HepG2 (cell line): Measurements from ENCODE around the gene SLC25A46. TPM values are rescaled to one million over a fixed set of nuclear protein-coding genes. Genes with fewer than 3 reads are reported as not detected.

ENCODE experiments used
- ATAC-seq: fragments of 200-7000 bp; cut with Tn5 transposase; 3 replicates; pipeline ENCODE4 v1.9.1; 2020; ENCODE audit warnings: mild to moderate bottlenecking, moderate library complexity
- BruUV-seq: library from RNA; stranded (reverse); fragments of 400-500 nt; replicated peaks from 2 replicates; lab custom pipeline; 2021; lab: Mats Ljungman, UMichigan
- CTCF ChIA-PET: fragments of 300-600 bp; formaldehyde crosslinking; extraction: SDS; loops from one replicate; lab custom pipeline; 2021; ENCODE audit warnings: low total read pairs, inconsistent platforms, low intra/inter-chr PET ratio; lab: Yijun Ruan, JAX
- POLR2A ChIA-PET: fragments of 350-600 bp; sonication (Branson Sonifier 250); formaldehyde crosslinking; loops from one replicate; lab custom pipeline; 2020; ENCODE audit warnings: antibody characterized with exemption, inconsistent platforms; lab: Yijun Ruan, JAX
- DNase-seq: peaks from one replicate; pipeline ENCODE4 v3.0.0-alpha.2; 2015; ENCODE audit warnings: low spot score
- FAIRE-seq: peaks from 3 replicates; lab custom pipeline; 2011; peaks lifted over from hg19 to GRCh38; lab: Jason Lieb, UNC
- H2AFZ ChIP-seq: one replicate; pipeline ENCODE4 v1.6.1; 2011; ENCODE audit warnings: low read length, inconsistent platforms
- H3K27ac ChIP-seq: fragments of 300-600 bp; 3 replicates; pipeline ENCODE4 v1.8.0; 2011; ENCODE audit warnings: mixed run types, mild to moderate bottlenecking, mixed read lengths, low read length, inconsistent platforms; ENCODE audit not compliant: insufficient read depth; ENCODE audit errors: extremely low read length
- H3K27me3 ChIP-seq, 2 experiments: fragments of 200-600 bp in 1 of 2; 2 replicates in 1 of 2; 3 replicates in 1 of 2; pipeline versions ENCODE4 v1.6.0 to v1.8.0; 2011; ENCODE audit warnings: low read length in 2 of 2, mild to moderate bottlenecking in 2 of 2, moderate library complexity in 2 of 2, inconsistent platforms in 1 of 2; ENCODE audit not compliant: insufficient read depth in 2 of 2, control insufficient read depth in 1 of 2
- H3K36me3 ChIP-seq, 2 experiments: fragments of 200-600 bp in 1 of 2; replicated peaks in 1 of 2; 2 replicates in 1 of 2; 3 replicates in 1 of 2; pipeline versions ENCODE4 v1.5.1 to v1.8.0; 2011; ENCODE audit warnings: low read length in 2 of 2, inconsistent platforms in 1 of 2; ENCODE audit not compliant: insufficient read depth in 2 of 2, control insufficient read depth in 1 of 2
- H3K4me1 ChIP-seq: 2 replicates; pipeline ENCODE4 v1.5.1; 2012; ENCODE audit warnings: low read length, inconsistent platforms; ENCODE audit not compliant: insufficient read depth
- H3K4me2 ChIP-seq: 2 replicates; pipeline ENCODE4 v1.6.0; 2011; ENCODE audit warnings: low read depth, low read length, inconsistent platforms
- H3K4me3 ChIP-seq, 3 experiments: fragments of 200-600 bp in 1 of 3; sonication (generic), shearing (Covaris generic) in 1 of 3; replicated peaks in 1 of 3; 2 replicates each; pipeline ENCODE4 v1.5.1; 2011 to 2016; ENCODE audit warnings: low read length in 3 of 3, inconsistent platforms in 2 of 3, low read depth in 2 of 3, mild to moderate bottlenecking in 2 of 3, control low read depth in 1 of 3, mixed read lengths in 1 of 3; ENCODE audit not compliant: insufficient read depth in 1 of 3
- H3K79me2 ChIP-seq: one replicate; pipeline ENCODE4 v1.6.1; 2011; ENCODE audit warnings: low read length, inconsistent platforms; ENCODE audit not compliant: insufficient read depth
- H3K9ac ChIP-seq: 2 replicates; pipeline ENCODE4 v1.6.0; 2011; ENCODE audit warnings: mild to moderate bottlenecking, low read depth, low read length, inconsistent platforms; ENCODE audit not compliant: insufficient read depth
- H3K9me3 ChIP-seq: 2 replicates; pipeline ENCODE4 v1.5.1; 2012; ENCODE audit warnings: mild to moderate bottlenecking, low read length
- H4K20me1 ChIP-seq: 2 replicates; pipeline ENCODE4 v1.6.0; 2011; ENCODE audit warnings: inconsistent platforms, mild to moderate bottlenecking, low read length, moderate library complexity; ENCODE audit not compliant: insufficient read depth
- ELF4 ChIP-seq: sonication (generic); formaldehyde crosslinking; IDR thresholded peaks from 2 replicates; pipeline ENCODE4 v1.5.0; 2020; ENCODE audit warnings: missing genetic modification reagents, mild to moderate bottlenecking, moderate library complexity, borderline replicate concordance
- MAFF ChIP-seq: IDR thresholded peaks from 2 replicates; pipeline ENCODE4 v1.6.1; 2011; ENCODE audit warnings: low read depth, low read length, improper control_type of control experiment
- MAFK ChIP-seq, 2 experiments: IDR thresholded peaks in 1 of 2; conservative IDR thresholded peaks in 1 of 2; 2 replicates each; pipeline ENCODE4 v1.6.1; 2011; ENCODE audit warnings: improper control_type of control experiment in 2 of 2, low read length in 2 of 2
- THRA ChIP-seq: sonication (generic); formaldehyde crosslinking; IDR thresholded peaks from 2 replicates; pipeline ENCODE4 v1.4.0; 2020; ENCODE audit warnings: missing genetic modification reagents, borderline replicate concordance
- U2AF2 ChIP-seq: fragments of 200-400 bp; formaldehyde crosslinking; IDR thresholded peaks from 2 replicates; pipeline ENCODE4 v1.6.1; 2017; ENCODE audit warnings: low read depth, mild to moderate bottlenecking, low read length
- ZBTB1 ChIP-seq: sonication (generic); formaldehyde crosslinking; IDR thresholded peaks from 2 replicates; pipeline ENCODE4 v1.4.0; 2020; ENCODE audit warnings: missing genetic modification reagents, borderline replicate concordance
- ZBTB7B ChIP-seq: sonication (generic); formaldehyde crosslinking; IDR thresholded peaks from 2 replicates; pipeline ENCODE4 v1.4.0; 2020; ENCODE audit warnings: missing genetic modification reagents
- ZBTB8A ChIP-seq: sonication (generic); formaldehyde crosslinking; IDR thresholded peaks from 2 replicates; pipeline ENCODE4 v1.4.0; 2020; ENCODE audit warnings: mild to moderate bottlenecking, low read depth, missing genetic modification reagents, borderline replicate concordance
- ZNF136 ChIP-seq: sonication (generic); formaldehyde crosslinking; IDR thresholded peaks from 2 replicates; pipeline ENCODE4 v1.8.1; 2022; ENCODE audit warnings: low read depth, mild to moderate bottlenecking, moderate library complexity, missing genetic modification reagents
- WGBS: methylation state at CpG from one replicate; pipeline ENCODE4 v1.1.6; 2017; ENCODE audit warnings: low lambda C conversion rate; 5-methylcytosine and 5-hydroxymethylcytosine counted together
- in situ Hi-C: cut with HindIII; loops from 2 replicates; pipeline ENCODE4 v1.10.0; 2017; ENCODE audit warnings: low pct_unique_long_range_greater_than_20kb; ENCODE audit not compliant: extremely low pct_ligation_motif_present
- intact Hi-C: fragments of 100-400 bp; cut with micrococcal nuclease; formaldehyde crosslinking; loops from one replicate; pipeline ENCODE4 v1.10.0; 2022; ENCODE audit not compliant: unreplicated experiment
- polyA plus RNA-seq, 8 experiments: library from polyadenylated mRNA; depleted of rRNA in 3 of 8; stranded (reverse) in 7 of 8; unstranded in 1 of 8; fragments of >200 nt; fragmentation: Illumina TruSeq in 4 of 8; extraction: Trizol in 4 of 8; gene quantifications; 2 replicates each; pipeline versions ENCODE4 v1.2.1 to v1.2.3, GENCODE V29; 2011 to 2016; ENCODE audit warnings: low read depth in 4 of 8, missing spikeins in 1 of 8, mixed read lengths in 1 of 8; ENCODE audit not compliant: insufficient read depth in 1 of 8
- total RNA-seq, 5 experiments: library from RNA; depleted of rRNA; stranded (reverse); fragments of >200 nt; fragmentation: Illumina TruSeq; extraction: Trizol; gene quantifications; 2 replicates each; pipeline ENCODE4 v1.2.3, GENCODE V29; 2016; ENCODE audit warnings: low read depth in 1 of 5
- TF ChIP-seq, protein P1 (sequence below): sonication (generic); formaldehyde crosslinking; IDR thresholded peaks from 2 replicates; pipeline ENCODE4 v1.8.1; 2023; ENCODE audit warnings: mild to moderate bottlenecking, missing genetic modification reagents
- TF ChIP-seq, protein P2 (sequence below), 2 experiments: sonication (generic) in 1 of 2; formaldehyde crosslinking in 1 of 2; IDR thresholded peaks; 2 replicates each; pipeline versions ENCODE4 v1.5.1 to v1.6.1; 2011 to 2020; ENCODE audit warnings: borderline replicate concordance in 1 of 2, low read depth in 1 of 2, low read length in 1 of 2, mild to moderate bottlenecking in 1 of 2, missing genetic modification reagents in 1 of 2, moderate library complexity in 1 of 2

The SLC25A46 gene
- total and polyA plus RNA-seq, 2 of the 13 experiments (the other 11 are each of a cell fraction or from before 2014, with no cell fraction given): 14.2 to 34.6 TPM

DNA sequence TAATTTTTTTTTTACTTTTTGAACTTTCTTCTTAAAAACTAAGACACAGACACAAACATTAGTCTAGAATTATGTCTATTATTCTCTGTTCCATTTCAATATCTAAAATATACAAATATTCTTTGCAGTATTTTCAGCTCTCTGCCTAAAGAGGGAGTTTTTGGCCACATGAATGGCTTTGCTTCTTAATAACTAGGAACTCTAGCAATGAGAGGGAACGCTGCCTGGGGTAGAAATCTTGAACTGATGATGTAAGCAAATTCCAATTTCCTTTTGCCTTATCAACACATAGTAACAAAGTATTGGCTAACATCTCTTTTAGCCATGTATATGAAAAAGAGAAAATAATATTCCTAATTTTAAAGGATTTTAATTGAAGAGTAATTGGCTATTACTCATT, 51.9 kb downstream of the SLC25A46 start:
- WGBS: 7% methylated on average over 1 of the region's 1 CpG
- H3K27ac ChIP-seq: no peak overlapping the region
- no peaks in the 10 kb centered on the region for H3K4me1 ChIP-seq
- H3K4me3 ChIP-seq: no peak overlapping the region
- FAIRE-seq (no peak), DNase-seq (no peak), ATAC-seq (no peak)
- in situ Hi-C loops: no loop called here
- TF ChIP-seq ZBTB8A (CRISPR knock-in tag) (no peak), ELF4 (CRISPR knock-in tag) (no peak), MAFF (peak; percentile 69), THRA (CRISPR knock-in tag) (no peak), ZBTB7B (CRISPR knock-in tag) (no peak), ZBTB1 (CRISPR knock-in tag) (no peak), ZNF136 (no peak), U2AF2 (no peak), MAFK (conservative IDR thresholded peaks at IDR 0.05 in 1 of 2, IDR thresholded peaks at IDR 0.05 in 1 of 2; ENCODE audit: low read length in 2 of 2) (peak; percentile 63 to 88)
- TF ChIP-seq, protein P1, sequence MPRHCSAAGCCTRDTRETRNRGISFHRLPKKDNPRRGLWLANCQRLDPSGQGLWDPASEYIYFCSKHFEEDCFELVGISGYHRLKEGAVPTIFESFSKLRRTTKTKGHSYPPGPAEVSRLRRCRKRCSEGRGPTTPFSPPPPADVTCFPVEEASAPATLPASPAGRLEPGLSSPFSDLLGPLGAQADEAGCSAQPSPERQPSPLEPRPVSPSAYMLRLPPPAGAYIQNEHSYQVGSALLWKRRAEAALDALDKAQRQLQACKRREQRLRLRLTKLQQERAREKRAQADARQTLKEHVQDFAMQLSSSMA: no peak
- TF ChIP-seq, protein P2, sequence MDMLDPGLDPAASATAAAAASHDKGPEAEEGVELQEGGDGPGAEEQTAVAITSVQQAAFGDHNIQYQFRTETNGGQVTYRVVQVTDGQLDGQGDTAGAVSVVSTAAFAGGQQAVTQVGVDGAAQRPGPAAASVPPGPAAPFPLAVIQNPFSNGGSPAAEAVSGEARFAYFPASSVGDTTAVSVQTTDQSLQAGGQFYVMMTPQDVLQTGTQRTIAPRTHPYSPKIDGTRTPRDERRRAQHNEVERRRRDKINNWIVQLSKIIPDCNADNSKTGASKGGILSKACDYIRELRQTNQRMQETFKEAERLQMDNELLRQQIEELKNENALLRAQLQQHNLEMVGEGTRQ (IDR thresholded peaks at IDR 0.05; ENCODE audit: low read depth, low read length): no peak
- TF ChIP-seq, protein P2 (CRISPR knock-in tag; IDR thresholded peaks at IDR 0.05; ENCODE audit: borderline replicate concordance): no peak
- no peak overlapping the region for H3K4me2 ChIP-seq
- H4K20me1 ChIP-seq: no peaks in the 10 kb centered on the region
- ChIA-PET POLR2A (no interaction called here), CTCF (no interaction called here)
- H3K27me3 ChIP-seq: no peaks in the 10 kb centered on the region
- no peaks in the 10 kb centered on the region for H3K36me3 ChIP-seq
- H3K9ac ChIP-seq: no peak overlapping the region
- H3K9me3 ChIP-seq: no peaks in the 10 kb centered on the region
- H2AFZ ChIP-seq: no peak overlapping the region
- H3K79me2 ChIP-seq: no peaks in the 10 kb centered on the region
- no TSS peak for BruUV-seq
- intact Hi-C loops: no loop called here
